Gastroesophageal sphincter (tissue), 3 donors: ENCODE results near the gene INVS.

Experiments used
- EP300 ChIP-seq: sonication (generic); formaldehyde crosslinking; IDR thresholded peaks from one replicate; pipeline ENCODE4 v1.6.1; 2017; ENCODE audit warnings: antibody characterized with exemption, mild to moderate bottlenecking
- TF ChIP-seq, protein P1 (sequence below), 4 experiments: fragments of 200-600 bp in 2 of 4; fragments of 450-650 bp in 2 of 4; sonication (generic) in 1 of 4; IDR thresholded peaks; one replicate each; pipeline ENCODE4 v1.5.1; 2017 to 2019; ENCODE audit warnings: antibody characterized with exemption in 4 of 4, mild to moderate bottlenecking in 2 of 4, moderate library complexity in 2 of 4

DNA sequence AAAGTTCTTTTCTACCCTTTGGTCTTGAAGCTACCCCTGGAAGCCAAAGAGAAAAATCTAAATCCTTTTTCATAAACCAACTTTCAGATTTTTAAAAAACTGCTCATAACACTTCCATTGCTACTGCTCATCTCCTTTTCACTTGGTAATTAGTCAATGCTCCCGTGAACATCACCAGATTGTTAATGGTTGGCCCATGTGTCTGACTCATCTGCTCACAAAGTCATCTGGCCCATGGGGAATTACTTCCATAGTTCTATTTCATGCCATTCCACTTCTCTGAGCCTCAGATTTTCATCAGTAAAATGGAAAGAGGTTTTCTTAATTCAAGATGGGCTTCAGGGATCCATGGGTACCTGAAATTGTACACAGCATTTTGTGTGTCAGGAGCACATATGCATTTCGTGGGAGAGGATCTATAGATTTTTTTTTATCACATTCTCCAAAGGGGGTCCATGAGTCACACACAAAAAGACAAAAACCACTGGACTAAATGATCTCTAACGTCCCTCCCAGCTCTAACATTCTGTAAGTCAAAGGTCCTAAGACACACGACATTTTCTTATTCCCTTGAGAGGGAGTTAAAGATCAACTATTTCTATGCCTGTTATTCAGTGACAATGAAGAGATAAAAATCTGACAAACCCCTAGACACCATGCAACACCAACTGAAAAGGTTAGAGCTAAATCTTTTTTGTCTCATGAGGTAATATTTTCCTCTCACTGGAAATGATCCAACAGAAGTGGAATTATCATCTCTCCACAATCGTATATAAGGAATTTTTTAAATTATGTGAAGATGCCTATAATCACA lies 178.3 kb downstream of the INVS start:
- TF ChIP-seq, protein P1, sequence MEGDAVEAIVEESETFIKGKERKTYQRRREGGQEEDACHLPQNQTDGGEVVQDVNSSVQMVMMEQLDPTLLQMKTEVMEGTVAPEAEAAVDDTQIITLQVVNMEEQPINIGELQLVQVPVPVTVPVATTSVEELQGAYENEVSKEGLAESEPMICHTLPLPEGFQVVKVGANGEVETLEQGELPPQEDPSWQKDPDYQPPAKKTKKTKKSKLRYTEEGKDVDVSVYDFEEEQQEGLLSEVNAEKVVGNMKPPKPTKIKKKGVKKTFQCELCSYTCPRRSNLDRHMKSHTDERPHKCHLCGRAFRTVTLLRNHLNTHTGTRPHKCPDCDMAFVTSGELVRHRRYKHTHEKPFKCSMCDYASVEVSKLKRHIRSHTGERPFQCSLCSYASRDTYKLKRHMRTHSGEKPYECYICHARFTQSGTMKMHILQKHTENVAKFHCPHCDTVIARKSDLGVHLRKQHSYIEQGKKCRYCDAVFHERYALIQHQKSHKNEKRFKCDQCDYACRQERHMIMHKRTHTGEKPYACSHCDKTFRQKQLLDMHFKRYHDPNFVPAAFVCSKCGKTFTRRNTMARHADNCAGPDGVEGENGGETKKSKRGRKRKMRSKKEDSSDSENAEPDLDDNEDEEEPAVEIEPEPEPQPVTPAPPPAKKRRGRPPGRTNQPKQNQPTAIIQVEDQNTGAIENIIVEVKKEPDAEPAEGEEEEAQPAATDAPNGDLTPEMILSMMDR (IDR thresholded peaks at IDR 0.05), result no peak
- TF ChIP-seq EP300, result no peak
